ENCODE measurements around the gene UNC13B.

Gene UNC13B

DNA sequence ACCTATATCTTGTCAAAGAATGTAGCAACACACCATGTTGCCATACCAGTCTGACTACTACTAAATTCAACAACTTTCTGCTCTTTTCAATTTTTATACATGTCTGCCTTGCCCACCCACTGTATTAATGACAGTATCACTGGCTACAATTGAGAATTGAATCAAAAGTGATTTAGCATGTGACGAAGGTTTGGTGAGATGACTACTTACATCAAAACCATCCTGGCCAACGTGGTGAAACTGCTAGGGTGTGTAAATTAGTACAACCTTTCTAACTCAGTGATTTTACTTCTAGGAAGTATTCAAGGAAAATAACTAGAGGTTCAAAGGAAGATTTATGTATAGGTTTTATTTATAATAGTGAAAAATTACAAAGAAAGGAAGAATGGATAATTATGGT is 109.8 kb downstream of the UNC13B start:
- FAIRE-seq (no peak), DNase-seq (ENCODE audit: insufficient read length) (no peak)
- TF ChIP-seq POLR2A (IDR thresholded peaks at IDR 0.05; ENCODE audit: low read depth, low read length): no peak
- no peak for TF ChIP-seq TAF1 (IDR thresholded peaks at IDR 0.05; ENCODE audit: borderline replicate concordance, low read depth, low read length)
- TF ChIP-seq POLR2AphosphoS5 (IDR thresholded peaks at IDR 0.05; ENCODE audit: low read depth, low read length): no peak

DNA sequence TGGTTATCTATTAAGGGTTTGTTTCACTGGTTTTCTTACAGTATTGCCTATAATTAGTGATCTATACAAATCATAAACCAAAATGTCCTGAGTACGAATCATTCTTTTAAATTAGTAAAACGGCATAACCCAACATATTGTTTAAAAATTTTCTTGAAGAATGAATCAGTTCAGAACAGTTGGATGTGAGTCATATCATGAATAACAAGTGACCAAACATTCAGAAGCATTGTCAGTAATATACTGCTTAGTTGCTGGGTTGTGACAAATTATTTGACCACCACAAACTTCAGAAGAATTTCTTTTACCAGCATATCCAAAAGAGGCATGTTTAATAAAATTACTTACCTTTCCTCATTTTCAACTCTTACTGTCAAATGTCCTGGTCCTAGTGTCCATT is 111.2 kb downstream of the UNC13B start:
- no peak for FAIRE-seq
- no peak for DNase-seq (ENCODE audit: insufficient read length)
- TF ChIP-seq POLR2AphosphoS5 (IDR thresholded peaks at IDR 0.05; ENCODE audit: low read depth, low read length) (no peak), POLR2A (IDR thresholded peaks at IDR 0.05; ENCODE audit: low read depth, low read length) (no peak), TAF1 (IDR thresholded peaks at IDR 0.05; ENCODE audit: borderline replicate concordance, low read depth, low read length) (no peak)

GRCh38 chr9:35273591-35273990 is 111.8 kb downstream of the UNC13B start:
- no peak for TF ChIP-seq POLR2AphosphoS5 (IDR thresholded peaks at IDR 0.05; ENCODE audit: low read depth, low read length)
- TF ChIP-seq TAF1 (IDR thresholded peaks at IDR 0.05; ENCODE audit: borderline replicate concordance, low read depth, low read length): no peak
- DNase-seq (ENCODE audit: insufficient read length) (no peak), FAIRE-seq (no peak)

- TF ChIP-seq TAF1 (IDR thresholded peaks at IDR 0.05; ENCODE audit: borderline replicate concordance, low read depth, low read length): no peak
- TF ChIP-seq POLR2A (IDR thresholded peaks at IDR 0.05; ENCODE audit: low read depth, low read length): no peak
- TF ChIP-seq POLR2AphosphoS5 (IDR thresholded peaks at IDR 0.05; ENCODE audit: low read depth, low read length): no peak
- no peak for DNase-seq (ENCODE audit: insufficient read length)
- FAIRE-seq: no peak
Observed at GRCh38 chr9:35274993-35275392, 113.2 kb downstream of the UNC13B start.

DNA sequence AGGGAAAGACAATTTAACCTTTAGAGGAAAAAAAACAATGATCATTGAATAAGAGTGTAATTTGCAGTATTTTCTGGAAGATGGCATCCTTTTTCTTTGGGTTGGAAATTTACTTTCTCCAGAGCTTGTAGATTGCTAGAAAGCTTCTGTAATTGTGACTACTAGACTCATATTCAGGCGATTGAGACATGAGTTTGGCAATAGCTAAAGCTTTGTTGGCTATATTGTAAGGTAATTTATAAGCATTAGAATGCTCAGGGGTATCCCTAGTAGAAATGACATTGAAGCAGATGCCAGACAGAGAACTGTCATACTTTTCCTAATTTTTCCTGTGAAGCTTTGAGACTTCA is 115.3 kb downstream of the UNC13B start:
- DNase-seq (ENCODE audit: insufficient read length) (no peak), FAIRE-seq (no peak)

GRCh38 chr9:35277628-35278359 is 116.0 kb downstream of the UNC13B start:
- no peak for FAIRE-seq
- TF ChIP-seq POLR2AphosphoS5 (IDR thresholded peaks at IDR 0.05; ENCODE audit: low read depth, low read length) (no peak), POLR2A (IDR thresholded peaks at IDR 0.05; ENCODE audit: low read depth, low read length) (no peak), TAF1 (IDR thresholded peaks at IDR 0.05; ENCODE audit: borderline replicate concordance, low read depth, low read length) (no peak)
- DNase-seq (ENCODE audit: insufficient read length): no peak

More for the DNA sequence above, 115.3 kb downstream of the UNC13B start:
- TF ChIP-seq POLR2A (IDR thresholded peaks at IDR 0.05; ENCODE audit: low read depth, low read length) (no peak), POLR2AphosphoS5 (IDR thresholded peaks at IDR 0.05; ENCODE audit: low read depth, low read length) (no peak), TAF1 (IDR thresholded peaks at IDR 0.05; ENCODE audit: borderline replicate concordance, low read depth, low read length) (no peak)

- FAIRE-seq: no peak
- no peak for DNase-seq (ENCODE audit: insufficient read length)
- no peak for TF ChIP-seq POLR2A (IDR thresholded peaks at IDR 0.05; ENCODE audit: low read depth, low read length)
- TF ChIP-seq POLR2AphosphoS5 (IDR thresholded peaks at IDR 0.05; ENCODE audit: low read depth, low read length): no peak
- no peak for TF ChIP-seq TAF1 (IDR thresholded peaks at IDR 0.05; ENCODE audit: borderline replicate concordance, low read depth, low read length)
Observed at GRCh38 chr9:35279946-35280345, 118.1 kb downstream of the UNC13B start.

GRCh38 chr9:35280399-35280798 is 118.6 kb downstream of the UNC13B start:
- no peak for DNase-seq (ENCODE audit: insufficient read length)
- no peak for TF ChIP-seq TAF1 (IDR thresholded peaks at IDR 0.05; ENCODE audit: borderline replicate concordance, low read depth, low read length)
- no peak for TF ChIP-seq POLR2AphosphoS5 (IDR thresholded peaks at IDR 0.05; ENCODE audit: low read depth, low read length)
- TF ChIP-seq POLR2A (IDR thresholded peaks at IDR 0.05; ENCODE audit: low read depth, low read length): no peak
- no peak for FAIRE-seq

GRCh38 chr9:35285731-35286130 is 123.9 kb downstream of the UNC13B start:
- FAIRE-seq (no peak), DNase-seq (ENCODE audit: insufficient read length) (no peak)
- no peak for TF ChIP-seq POLR2A (IDR thresholded peaks at IDR 0.05; ENCODE audit: low read depth, low read length)

DNA sequence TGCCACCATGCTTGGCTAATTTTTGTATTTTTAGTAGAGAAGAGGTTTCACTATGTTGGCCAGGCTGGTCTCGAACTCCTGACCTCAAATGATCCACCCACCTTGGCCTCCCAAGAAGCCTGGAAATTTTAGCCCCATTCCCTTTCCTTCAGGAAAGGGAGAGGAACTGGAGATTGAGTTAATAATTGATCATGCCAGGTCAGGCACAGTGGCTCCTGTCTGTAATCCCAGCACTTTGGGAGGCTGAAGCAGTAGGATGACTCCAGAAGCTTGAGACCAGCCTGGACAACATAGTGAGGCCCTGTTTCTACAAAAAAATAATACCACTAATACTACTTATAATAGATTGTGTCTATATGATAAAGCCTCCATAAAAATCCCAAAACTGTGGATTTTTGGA is 124.6 kb downstream of the UNC13B start:
- TF ChIP-seq TAF1 (IDR thresholded peaks at IDR 0.05; ENCODE audit: borderline replicate concordance, low read depth, low read length): no peak
- no peak for TF ChIP-seq POLR2AphosphoS5 (IDR thresholded peaks at IDR 0.05; ENCODE audit: low read depth, low read length)
- no peak for TF ChIP-seq POLR2A (IDR thresholded peaks at IDR 0.05; ENCODE audit: low read depth, low read length)
- no peak for FAIRE-seq
- no peak for DNase-seq (ENCODE audit: insufficient read length)

DNA sequence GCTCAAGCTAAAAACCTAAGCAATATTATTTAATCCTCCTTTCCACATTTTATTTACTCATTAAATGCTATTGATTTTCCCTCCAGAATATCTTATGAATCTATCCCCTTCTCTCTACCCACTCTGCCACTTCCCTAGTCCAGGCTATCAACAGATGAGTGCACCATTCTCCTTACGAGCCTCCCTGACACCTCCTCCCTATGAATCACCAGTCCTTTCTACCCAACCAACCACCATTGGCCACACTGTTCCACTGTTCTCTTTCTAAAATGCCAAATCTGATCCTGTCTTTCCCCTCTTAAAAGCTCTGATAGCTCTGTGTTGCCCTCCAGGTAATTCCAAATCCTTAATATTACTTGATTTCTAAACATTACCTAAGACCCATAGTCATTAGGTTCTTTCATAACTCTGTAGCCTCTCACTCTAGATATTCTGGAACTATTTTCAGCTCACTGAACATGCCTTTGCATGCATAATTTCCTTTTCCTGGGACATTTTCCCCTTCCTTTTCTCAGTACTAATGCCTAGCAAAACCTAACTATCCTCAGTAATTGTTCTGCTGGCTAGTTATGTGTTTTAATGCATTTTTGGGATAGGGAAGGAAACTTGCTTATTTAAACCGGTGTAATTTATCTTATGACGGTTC is 126.3 kb downstream of the UNC13B start:
- DNase-seq (ENCODE audit: insufficient read length) (no peak), FAIRE-seq (no peak)
- TF ChIP-seq POLR2A (IDR thresholded peaks at IDR 0.05; ENCODE audit: low read depth, low read length) (no peak), POLR2AphosphoS5 (IDR thresholded peaks at IDR 0.05; ENCODE audit: low read depth, low read length) (no peak)

DNA sequence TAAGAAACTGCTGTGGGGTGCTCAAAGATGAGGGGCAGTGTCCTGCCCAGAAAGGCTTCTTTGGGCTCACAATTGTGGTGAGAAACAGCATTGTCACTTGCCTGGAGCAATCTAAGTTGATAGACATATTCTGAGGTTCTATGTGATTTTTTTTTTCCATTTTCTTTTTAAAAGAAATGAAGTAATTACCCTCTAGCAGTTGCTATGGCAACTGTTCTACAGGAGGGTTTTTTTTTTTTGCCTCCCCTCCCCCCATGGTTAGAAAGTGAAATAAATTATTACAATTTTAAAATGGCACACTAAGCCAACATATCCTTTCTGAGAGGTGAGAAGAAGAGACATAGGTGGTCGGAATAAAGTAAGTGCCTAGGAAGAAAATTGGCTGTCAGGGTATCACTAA is 127.0 kb downstream of the UNC13B start:
- TF ChIP-seq POLR2A (IDR thresholded peaks at IDR 0.05; ENCODE audit: low read depth, low read length) (no peak), POLR2AphosphoS5 (IDR thresholded peaks at IDR 0.05; ENCODE audit: low read depth, low read length) (no peak), TAF1 (IDR thresholded peaks at IDR 0.05; ENCODE audit: borderline replicate concordance, low read depth, low read length) (no peak)
- DNase-seq (ENCODE audit: insufficient read length) (no peak), FAIRE-seq (no peak)

All from GM12892 (cell line).